ENCODE measurements around the gene SELENOH.

DNA sequence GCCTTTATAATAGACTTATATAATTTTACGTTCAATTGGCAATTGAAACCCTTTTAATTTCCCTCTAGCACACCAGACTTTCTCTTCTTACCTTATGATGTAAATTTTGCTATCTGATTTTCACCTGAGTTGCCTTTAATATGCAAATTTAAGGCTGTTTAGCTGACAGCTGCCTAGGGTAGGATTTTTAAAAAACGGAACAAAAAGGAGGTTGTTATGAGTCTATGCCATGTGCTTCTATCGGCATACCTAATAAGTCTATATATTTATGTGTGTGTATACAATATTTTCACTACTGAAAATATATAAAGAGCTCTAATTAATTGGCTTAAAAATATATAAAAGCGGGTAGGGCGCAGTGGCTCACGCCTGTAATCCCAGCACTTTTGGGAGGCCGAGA lies 11.8 kb upstream of the SELENOH start:
- TF ChIP-seq CTCF (IDR thresholded peaks at IDR 0.05) (no peak), POLR2A (IDR thresholded peaks at IDR 0.05) (no peak)

Data from thyroid gland (tissue), 4 donors.